ENCODE measurements around the gene VPS25.
"Not testable (repeated sequence)": the region's sequence is repeated elsewhere in the genome, so short reads cannot be mapped to it uniquely, and the experiment has no call there.

VPS25 gene

GRCh38 chr17:42768006-42768405 is 5.2 kb upstream of the VPS25 start:
- not testable (repeated sequence) for DNase-seq (ENCODE audit: low read depth in 2 of 2)

DNA sequence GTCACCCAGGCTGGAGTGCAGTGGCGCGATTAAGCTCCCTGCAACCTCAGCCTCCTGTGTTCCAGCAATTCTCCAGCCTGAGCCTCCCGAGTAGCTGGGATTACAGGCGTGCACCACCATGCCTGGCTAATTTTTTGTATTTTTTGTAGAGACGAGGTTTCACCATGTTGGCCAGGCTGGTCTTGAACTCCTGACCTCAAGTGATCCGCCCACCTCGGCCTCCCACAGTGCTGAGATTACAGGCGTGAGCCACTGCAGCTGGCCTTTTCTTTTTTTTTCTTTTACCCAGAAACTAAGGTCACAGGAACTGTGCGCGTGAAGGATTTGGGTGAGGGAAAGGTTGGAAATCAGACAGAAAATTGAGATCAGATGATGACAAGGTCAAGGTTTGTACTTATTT is 3.3 kb upstream of the VPS25 start:
- DNase-seq (ENCODE audit: low read depth in 2 of 2), result not testable (repeated sequence)

GRCh38 chr17:42772945-42773289 is 332 bp upstream of the VPS25 start:
- no peak for DNase-seq (ENCODE audit: low read depth in 2 of 2)

- DNase-seq (ENCODE audit: low read depth in 2 of 2), result no peak
These were observed 957 bp downstream of the VPS25 start for GRCh38 chr17:42774066-42774745.

GRCh38 chr17:42775534-42776098 is 2.4 kb downstream of the VPS25 start:
- DNase-seq (ENCODE audit: low read depth in 2 of 2), result no peak

GRCh38 chr17:42778570-42778969 is 5.3 kb downstream of the VPS25 start:
- no peak for DNase-seq (ENCODE audit: low read depth in 2 of 2)

GRCh38 chr17:42779304-42779935 is 6.2 kb downstream of the VPS25 start:
- no peak for DNase-seq (ENCODE audit: low read depth in 2 of 2)

- no peak for DNase-seq (ENCODE audit: low read depth in 2 of 2)
These were observed 6.9 kb downstream of the VPS25 start, which contains the start of gene WNK4 for GRCh38 chr17:42779936-42780850. Gene WNK4 (plus strand): TSS chr17:42780610. CDS start chr17:42780699, 89 bp downstream.

DNA sequence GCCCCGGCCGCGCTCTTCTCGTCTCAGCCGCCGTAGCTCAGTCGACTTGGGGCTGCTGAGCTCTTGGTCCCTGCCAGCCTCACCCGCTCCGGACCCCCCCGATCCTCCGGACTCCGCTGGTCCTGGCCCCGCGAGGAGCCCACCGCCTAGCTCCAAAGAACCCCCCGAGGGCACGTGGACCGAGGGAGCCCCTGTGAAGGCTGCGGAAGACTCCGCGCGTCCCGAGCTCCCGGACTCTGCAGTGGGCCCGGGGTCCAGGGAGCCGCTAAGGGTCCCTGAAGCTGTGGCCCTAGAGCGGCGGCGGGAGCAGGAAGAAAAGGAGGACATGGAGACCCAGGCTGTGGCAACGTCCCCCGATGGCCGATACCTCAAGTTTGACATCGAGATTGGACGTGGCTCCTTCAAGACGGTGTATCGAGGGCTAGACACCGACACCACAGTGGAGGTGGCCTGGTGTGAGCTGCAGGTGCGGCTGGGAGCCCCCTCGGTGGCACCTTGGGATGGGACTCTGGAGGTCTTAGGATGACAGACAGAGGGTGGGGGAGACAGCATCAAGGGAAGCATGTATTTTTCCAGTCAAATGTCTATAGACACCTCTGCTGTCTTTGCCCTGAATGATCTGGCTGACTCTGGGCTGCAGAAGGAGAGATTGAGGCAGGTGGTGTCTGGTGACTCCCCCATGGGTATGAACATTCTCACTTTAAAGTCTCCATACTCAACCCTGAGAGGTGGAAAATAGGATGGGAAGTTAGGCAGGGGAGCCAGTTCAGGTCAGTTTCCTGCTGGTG is 7.8 kb downstream of the VPS25 start:
- no peak for DNase-seq (ENCODE audit: low read depth in 2 of 2)

- no peak for DNase-seq (ENCODE audit: low read depth in 2 of 2)
These were observed 8.5 kb downstream of the VPS25 start for GRCh38 chr17:42781639-42782165.

DNA sequence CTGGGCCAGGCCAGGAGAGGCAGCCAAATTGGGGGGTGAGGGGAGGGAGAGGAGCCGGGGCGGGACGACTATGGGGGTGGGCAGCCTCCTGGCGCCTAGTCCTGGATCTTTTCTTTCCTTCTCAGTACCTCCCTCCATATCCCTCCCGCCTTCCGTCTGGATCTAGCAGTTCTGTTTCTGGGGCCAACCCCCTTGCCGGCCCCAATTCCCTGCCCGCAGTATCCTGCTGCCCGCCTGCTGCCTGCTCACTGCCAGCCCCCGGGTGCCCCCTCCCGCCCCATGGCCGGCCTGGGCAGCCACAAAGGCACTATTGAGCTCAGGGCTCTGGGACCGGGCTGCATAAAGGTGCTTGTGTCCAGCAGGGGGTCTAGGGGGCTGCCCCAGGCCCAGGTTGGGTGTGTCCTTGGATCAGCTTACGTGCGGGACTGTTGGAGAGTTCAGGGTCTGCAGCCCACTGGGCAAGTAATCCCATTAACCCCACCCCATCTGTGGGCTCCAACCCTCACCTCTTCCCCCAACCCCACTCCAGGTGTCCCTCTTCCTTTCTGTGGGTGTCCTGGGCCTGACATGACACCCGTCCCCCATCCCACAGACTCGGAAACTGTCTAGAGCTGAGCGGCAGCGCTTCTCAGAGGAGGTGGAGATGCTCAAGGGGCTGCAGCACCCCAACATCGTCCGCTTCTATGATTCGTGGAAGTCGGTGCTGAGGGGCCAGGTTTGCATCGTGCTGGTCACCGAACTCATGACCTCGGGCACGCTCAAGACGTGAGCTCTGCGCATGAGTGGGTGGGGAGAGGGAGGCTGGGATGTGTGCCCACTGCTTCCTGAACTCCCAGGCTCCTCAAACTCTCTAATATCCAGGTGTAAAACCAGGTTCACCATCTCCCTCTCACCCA is 9.2 kb downstream of the VPS25 start:
- no peak for DNase-seq (ENCODE audit: low read depth in 2 of 2)

- no peak for DNase-seq (ENCODE audit: low read depth in 2 of 2)
These were observed 10.0 kb downstream of the VPS25 start for GRCh38 chr17:42783062-42783790.

DNA sequence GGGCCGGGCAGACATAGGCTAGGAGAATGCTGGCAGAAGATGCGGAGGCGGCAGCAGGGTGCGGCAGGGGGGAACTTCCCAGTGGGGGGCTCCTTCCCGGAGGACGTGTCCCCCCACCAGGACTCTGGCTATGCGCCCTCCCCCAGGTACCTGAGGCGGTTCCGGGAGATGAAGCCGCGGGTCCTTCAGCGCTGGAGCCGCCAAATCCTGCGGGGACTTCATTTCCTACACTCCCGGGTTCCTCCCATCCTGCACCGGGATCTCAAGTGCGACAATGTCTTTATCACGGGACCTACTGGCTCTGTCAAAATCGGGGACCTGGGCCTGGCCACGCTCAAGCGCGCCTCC is 10.5 kb downstream of the VPS25 start:
- DNase-seq (ENCODE audit: low read depth in 2 of 2), result no peak

DNA sequence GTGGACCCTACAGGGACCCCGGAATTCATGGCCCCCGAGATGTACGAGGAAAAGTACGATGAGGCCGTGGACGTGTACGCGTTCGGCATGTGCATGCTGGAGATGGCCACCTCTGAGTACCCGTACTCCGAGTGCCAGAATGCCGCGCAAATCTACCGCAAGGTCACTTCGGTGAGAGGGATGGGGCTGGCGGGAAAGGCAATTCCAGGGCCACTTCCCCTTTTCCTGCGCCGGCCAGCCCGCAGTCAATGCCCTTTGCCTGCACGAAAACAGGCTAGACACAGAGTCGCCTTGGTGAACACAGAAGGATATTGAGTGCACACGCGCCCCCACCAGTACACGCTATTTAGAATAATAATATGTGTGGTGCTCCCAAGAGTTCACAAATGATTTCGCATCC is 11.2 kb downstream of the VPS25 start:
- no peak for DNase-seq (ENCODE audit: low read depth in 2 of 2)

DNA sequence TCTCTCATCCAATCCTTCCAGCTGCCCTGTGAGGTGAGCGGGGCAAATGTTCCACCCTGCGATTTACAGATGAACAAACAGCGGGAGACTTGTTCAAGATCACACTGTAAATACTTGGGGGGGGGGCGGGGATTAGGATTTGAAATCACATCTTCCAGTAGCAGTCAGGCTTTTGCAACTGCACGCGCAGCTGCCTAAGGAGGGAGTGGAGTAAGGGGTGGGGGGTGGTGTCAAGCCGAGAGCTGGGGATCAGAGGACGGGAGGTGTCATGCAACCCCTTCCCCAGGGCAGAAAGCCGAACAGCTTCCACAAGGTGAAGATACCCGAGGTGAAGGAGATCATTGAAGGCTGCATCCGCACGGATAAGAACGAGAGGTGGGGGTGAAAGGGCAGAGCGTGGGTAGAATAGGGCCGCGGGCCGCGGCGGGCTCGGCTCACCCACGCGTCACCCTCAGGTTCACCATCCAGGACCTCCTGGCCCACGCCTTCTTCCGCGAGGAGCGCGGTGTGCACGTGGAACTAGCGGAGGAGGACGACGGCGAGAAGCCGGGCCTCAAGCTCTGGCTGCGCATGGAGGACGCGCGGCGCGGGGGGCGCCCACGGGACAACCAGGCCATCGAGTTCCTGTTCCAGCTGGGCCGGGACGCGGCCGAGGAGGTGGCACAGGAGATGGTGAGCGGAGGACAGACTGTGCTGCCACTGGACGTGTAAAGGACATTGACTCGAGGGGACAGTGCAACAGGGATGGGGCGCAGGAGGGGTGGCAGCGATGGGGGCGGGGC is 11.8 kb downstream of the VPS25 start:
- no peak for DNase-seq (ENCODE audit: low read depth in 2 of 2)

GRCh38 chr17:42787266-42787665 is 14.0 kb downstream of the VPS25 start:
- DNase-seq (ENCODE audit: low read depth in 2 of 2), result no peak

- no peak for DNase-seq (ENCODE audit: low read depth in 2 of 2)
These were observed 18.7 kb downstream of the VPS25 start for GRCh38 chr17:42791948-42792347.

GRCh38 chr17:42792545-42792944 is 19.3 kb downstream of the VPS25 start:
- DNase-seq (ENCODE audit: low read depth in 2 of 2), result no peak

DNA sequence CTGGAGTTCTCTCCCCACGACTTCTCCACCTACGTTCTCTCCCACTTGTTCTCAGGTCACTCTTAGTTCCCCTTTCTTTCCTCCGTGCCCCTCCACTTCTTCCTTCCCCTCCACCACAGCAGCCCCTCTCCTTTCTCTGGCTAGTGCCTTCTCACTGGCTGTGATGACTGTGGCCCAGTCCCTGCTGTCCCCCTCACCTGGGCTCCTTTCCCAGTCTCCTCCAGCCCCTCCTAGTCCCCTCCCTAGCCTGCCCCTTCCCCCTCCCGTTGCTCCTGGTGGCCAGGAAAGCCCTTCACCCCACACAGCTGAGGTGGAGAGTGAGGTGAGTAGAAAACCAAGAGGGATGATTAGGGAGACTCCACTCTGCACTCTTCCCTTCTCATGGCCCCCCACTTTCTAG is 21.8 kb downstream of the VPS25 start:
- no peak for DNase-seq (ENCODE audit: low read depth in 2 of 2)

All from stimulated activated CD8-positive, alpha-beta memory T cell treated with anti-CD3 and anti-CD28 coated beads, Interleukin-7, amount 100 ng/mL, for 1 hour (primary cell).